Keratinocyte (primary cell): ENCODE data around the gene SARS1. TPM values are rescaled to one million over a fixed set of nuclear protein-coding genes. Genes with fewer than 3 reads are reported as not detected.
A peak's percentile ranks its signal among the peaks of the same experiment; 100 is the strongest.
"Not testable (repeated sequence)": the region's sequence is repeated elsewhere in the genome, so short reads cannot be mapped to it uniquely, and the experiment has no call there.

Experiments
- DNase-seq: peaks from one replicate; pipeline ENCODE4 v3.0.0-alpha.2; 2011; ENCODE audit warnings: low read depth, missing footprints, low spot score
- FAIRE-seq: peaks from 2 replicates; lab custom pipeline; 2011; peaks lifted over from hg19 to GRCh38; lab: Jason Lieb, UNC
- H2AFZ ChIP-seq: 2 replicates; pipeline ENCODE4 v1.6.0; 2012; ENCODE audit warnings: low read length, control low read depth, inconsistent platforms; ENCODE audit not compliant: control insufficient read depth
- H3K27ac ChIP-seq: 2 replicates; pipeline ENCODE4 v1.5.1; 2011; ENCODE audit warnings: low read length; ENCODE audit not compliant: control insufficient read depth, insufficient read depth
- H3K27me3 ChIP-seq: 3 replicates; pipeline ENCODE4 v1.6.0; 2011; ENCODE audit warnings: low read length; ENCODE audit not compliant: control insufficient read depth, insufficient read depth; ENCODE audit errors: extremely low read depth
- H3K36me3 ChIP-seq, 2 experiments: 2 replicates in 1 of 2; 3 replicates in 1 of 2; pipeline ENCODE4 v1.5.1; 2011; ENCODE audit warnings: low read length in 2 of 2, mild to moderate bottlenecking in 1 of 2; ENCODE audit not compliant: control insufficient read depth in 2 of 2, insufficient read depth in 2 of 2; ENCODE audit errors: extremely low read depth in 1 of 2
- H3K4me1 ChIP-seq: 3 replicates; pipeline ENCODE4 v1.5.1; 2011; ENCODE audit warnings: low read length; ENCODE audit not compliant: control insufficient read depth, insufficient read depth; ENCODE audit errors: extremely low read depth
- H3K4me2 ChIP-seq: 3 replicates; pipeline ENCODE4 v1.6.0; 2011; ENCODE audit warnings: low read depth, low read length; ENCODE audit not compliant: control insufficient read depth, insufficient read depth; ENCODE audit errors: extremely low read depth
- H3K4me3 ChIP-seq, 3 experiments: fragments of 200-600 bp in 1 of 3; sonication (generic) in 1 of 3; 2 replicates in 2 of 3; 3 replicates in 1 of 3; pipeline ENCODE4 v1.5.1; 2011 to 2016; ENCODE audit warnings: low read length in 3 of 3, mild to moderate bottlenecking in 3 of 3, control low read depth in 2 of 3, inconsistent platforms in 1 of 3, low read depth in 1 of 3, mixed read lengths in 1 of 3, mixed run types in 1 of 3, moderate library complexity in 1 of 3; ENCODE audit not compliant: control insufficient read depth in 2 of 3, insufficient read depth in 2 of 3; ENCODE audit errors: extremely low read depth in 1 of 3
- H3K79me2 ChIP-seq: 2 replicates; pipeline ENCODE4 v1.6.0; 2012; ENCODE audit warnings: low read length; ENCODE audit not compliant: control insufficient read depth, insufficient read depth
- H3K9ac ChIP-seq: 3 replicates; pipeline ENCODE4 v1.6.0; 2011; ENCODE audit warnings: low read length; ENCODE audit not compliant: control insufficient read depth, insufficient read depth; ENCODE audit errors: extremely low read depth
- H3K9me1 ChIP-seq: 3 replicates; pipeline ENCODE4 v1.6.0; 2011; ENCODE audit warnings: low read length; ENCODE audit not compliant: control insufficient read depth, insufficient read depth; ENCODE audit errors: extremely low read depth
- H3K9me3 ChIP-seq: 2 replicates; pipeline ENCODE4 v1.5.1; 2012; ENCODE audit warnings: low read depth, low read length; ENCODE audit not compliant: control insufficient read depth
- H4K20me1 ChIP-seq: 3 replicates; pipeline ENCODE4 v1.6.0; 2011; ENCODE audit warnings: low read length; ENCODE audit not compliant: control insufficient read depth, insufficient read depth; ENCODE audit errors: extremely low read depth
- EZH2 ChIP-seq: IDR thresholded peaks from one replicate; pipeline ENCODE4 v1.6.1; 2012; ENCODE audit warnings: inconsistent platforms, mild to moderate bottlenecking, low read length, moderate library complexity
- dilution Hi-C: fragments of 300-500 bp; cut with MboI; formaldehyde crosslinking; loops from one replicate; pipeline ENCODE4 v1.7.0; 2020; ENCODE audit warnings: low sequenced_read_pairs; ENCODE audit not compliant: extremely low pct_ligation_motif_present
- polyA plus RNA-seq, 5 experiments: library from polyadenylated mRNA; depleted of rRNA in 3 of 5; stranded (reverse) in 3 of 5; stranded (forward) in 1 of 5; unstranded in 1 of 5; fragments of >200 nt; gene quantifications; 1 replicate in 1 of 5; 2 replicates in 3 of 5; 3 replicates in 1 of 5; pipeline versions ENCODE4 v1.2.1 to v1.2.3, GENCODE V29; 2011 to 2012; ENCODE audit warnings: missing spikeins in 2 of 5, low read depth in 1 of 5, low replicate concordance in 1 of 5
- TF ChIP-seq, protein P1 (sequence below), 3 experiments: IDR thresholded peaks in 1 of 3; conservative IDR thresholded peaks in 1 of 3; optimal IDR thresholded peaks in 1 of 3; 2 replicates in 2 of 3; 3 replicates in 1 of 3; pipeline versions ENCODE3 to v1.5.1; 2011; ENCODE audit warnings: low read length in 3 of 3, mild to moderate bottlenecking in 3 of 3, moderate library complexity in 2 of 3, control low read depth in 1 of 3, inconsistent platforms in 1 of 3; ENCODE audit not compliant: insufficient read depth in 2 of 3; ENCODE audit errors: extremely low read depth in 1 of 3

Gene SARS1
- polyA plus RNA-seq, 1 donor (not counting 4 experiments of a cell fraction or from before 2014, with no cell fraction given): 203 TPM

GRCh38 chr1:109216662-109217061 is 2.9 kb downstream of the SARS1 start:
- dilution Hi-C loops: no loop called here
- DNase-seq: no peak

GRCh38 chr1:109218516-109218915 is 4.8 kb downstream of the SARS1 start:
- DNase-seq: no peak
- H4K20me1 ChIP-seq: peaks cover 6% of the 10 kb centered on the region
- H3K9me1 ChIP-seq: no peaks in the 10 kb centered on the region
- no peak overlapping the region for H3K9ac ChIP-seq
- no peaks in the 10 kb centered on the region for H3K27me3 ChIP-seq
- H3K79me2 ChIP-seq: peaks cover 92% of the 10 kb centered on the region
- dilution Hi-C loops: no loop called here
- peaks cover 2 to 28% of the 10 kb centered on the region in 2 experiments for H3K36me3 ChIP-seq
- H3K4me2 ChIP-seq: no peak overlapping the region
- FAIRE-seq: no peak
- H3K4me1 ChIP-seq: peaks cover 15% of the 10 kb centered on the region
- H3K9me3 ChIP-seq: no peaks in the 10 kb centered on the region
- TF ChIP-seq, protein P1, sequence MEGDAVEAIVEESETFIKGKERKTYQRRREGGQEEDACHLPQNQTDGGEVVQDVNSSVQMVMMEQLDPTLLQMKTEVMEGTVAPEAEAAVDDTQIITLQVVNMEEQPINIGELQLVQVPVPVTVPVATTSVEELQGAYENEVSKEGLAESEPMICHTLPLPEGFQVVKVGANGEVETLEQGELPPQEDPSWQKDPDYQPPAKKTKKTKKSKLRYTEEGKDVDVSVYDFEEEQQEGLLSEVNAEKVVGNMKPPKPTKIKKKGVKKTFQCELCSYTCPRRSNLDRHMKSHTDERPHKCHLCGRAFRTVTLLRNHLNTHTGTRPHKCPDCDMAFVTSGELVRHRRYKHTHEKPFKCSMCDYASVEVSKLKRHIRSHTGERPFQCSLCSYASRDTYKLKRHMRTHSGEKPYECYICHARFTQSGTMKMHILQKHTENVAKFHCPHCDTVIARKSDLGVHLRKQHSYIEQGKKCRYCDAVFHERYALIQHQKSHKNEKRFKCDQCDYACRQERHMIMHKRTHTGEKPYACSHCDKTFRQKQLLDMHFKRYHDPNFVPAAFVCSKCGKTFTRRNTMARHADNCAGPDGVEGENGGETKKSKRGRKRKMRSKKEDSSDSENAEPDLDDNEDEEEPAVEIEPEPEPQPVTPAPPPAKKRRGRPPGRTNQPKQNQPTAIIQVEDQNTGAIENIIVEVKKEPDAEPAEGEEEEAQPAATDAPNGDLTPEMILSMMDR (optimal IDR thresholded peaks at IDR 0.05 in 1 of 3, IDR thresholded peaks at IDR 0.05 in 1 of 3, conservative IDR thresholded peaks at IDR 0.05 in 1 of 3; ENCODE audit: extremely low read depth in 1 of 3, insufficient read depth in 2 of 3, low read length in 3 of 3): no peak
- TF ChIP-seq EZH2: no peak
- no peak overlapping the region for H3K27ac ChIP-seq
- H2AFZ ChIP-seq: no peak overlapping the region
- no peak overlapping the region for H3K4me3 ChIP-seq

More at GRCh38 chr1:109216662-109217061, 2.9 kb downstream of the SARS1 start:
- Histone ChIP-seq H3K9ac (no peak overlapping the region), H3K9me1 (no peaks in the 10 kb centered on the region), H3K4me3 (no peak overlapping the region), H3K4me2 (peak overlapping the region; percentile 78), H4K20me1 (peaks cover 6% of the 10 kb centered on the region), H3K27me3 (no peaks in the 10 kb centered on the region), H3K4me1 (peaks cover 20% of the 10 kb centered on the region), H3K79me2 (peaks cover 75% of the 10 kb centered on the region), H2AFZ (no peak overlapping the region), H3K36me3 (peaks cover 2 to 21% of the 10 kb centered on the region in 2 experiments), H3K27ac (no peak overlapping the region), H3K9me3 (no peaks in the 10 kb centered on the region)
- TF ChIP-seq EZH2: no peak
- FAIRE-seq: no peak

GRCh38 chr1:109221201-109221600 is 7.5 kb downstream of the SARS1 start:
- H3K27me3 ChIP-seq, H4K20me1 ChIP-seq: not testable (repeated sequence)

More at GRCh38 chr1:109221201-109221600, 7.5 kb downstream of the SARS1 start:
- H3K4me2 ChIP-seq, H3K9me3 ChIP-seq, H3K9me1 ChIP-seq, FAIRE-seq, H3K4me3 ChIP-seq, H3K27ac ChIP-seq, DNase-seq, H3K9ac ChIP-seq, H2AFZ ChIP-seq, dilution Hi-C loops: not testable (repeated sequence)
- peaks cover 3 to 19% of the 10 kb centered on the region in 2 experiments for H3K36me3 ChIP-seq
- peaks cover 20% of the 10 kb centered on the region for H3K4me1 ChIP-seq
- H3K79me2 ChIP-seq: peaks cover 84% of the 10 kb centered on the region
